HepG2 (cell line): ENCODE measurements around the gene ANKRD39. TPM values are rescaled to one million over a fixed set of nuclear protein-coding genes. Genes with fewer than 3 reads are reported as not detected.

Experiments used
- ADNP ChIP-seq: sonication (generic); formaldehyde crosslinking; IDR thresholded peaks from 2 replicates; pipeline ENCODE4 v1.4.0; 2020; ENCODE audit warnings: missing genetic modification reagents
- ETV6 ChIP-seq: sonication (generic); formaldehyde crosslinking; conservative IDR thresholded peaks from 2 replicates; pipeline ENCODE4 v1.4.0; 2020; ENCODE audit warnings: missing genetic modification reagents
- GLI4 ChIP-seq: sonication (generic); formaldehyde crosslinking; IDR thresholded peaks from 2 replicates; pipeline ENCODE4 v1.5.1; 2020; ENCODE audit warnings: missing genetic modification reagents, mild to moderate bottlenecking, moderate library complexity, borderline replicate concordance
- KDM3A ChIP-seq: IDR thresholded peaks from 2 replicates; pipeline ENCODE4 v1.6.1; 2018; ENCODE audit warnings: low read depth, missing compliant biosample characterization
- MIXL1 ChIP-seq: IDR thresholded peaks from 2 replicates; pipeline ENCODE4 v1.6.1; 2016
- NFKBIZ ChIP-seq: IDR thresholded peaks from 2 replicates; pipeline ENCODE4 v1.6.1; 2018; ENCODE audit warnings: missing genetic modification reagents, missing compliant biosample characterization
- PCBP2 ChIP-seq: fragments of 200-400 bp; formaldehyde crosslinking; optimal IDR thresholded peaks from 2 replicates; pipeline ENCODE3; 2018; ENCODE audit warnings: low read length, low read depth; ENCODE audit not compliant: poor library complexity, severe bottlenecking
- SKI ChIP-seq: fragments of 450-650 bp; IDR thresholded peaks from one replicate; pipeline ENCODE4 v1.6.1; 2018; ENCODE audit warnings: mild to moderate bottlenecking; ENCODE audit not compliant: partially characterized antibody
- SOX5 ChIP-seq: IDR thresholded peaks from 2 replicates; pipeline ENCODE4 v1.6.1; 2016; ENCODE audit warnings: borderline replicate concordance
- SRSF1 ChIP-seq: fragments of 200-400 bp; formaldehyde crosslinking; optimal IDR thresholded peaks from 2 replicates; pipeline ENCODE3; 2017; ENCODE audit warnings: mild to moderate bottlenecking, low read depth, low read length, moderate library complexity
- SRSF9 ChIP-seq: fragments of 200-400 bp; formaldehyde crosslinking; IDR thresholded peaks from 2 replicates; pipeline ENCODE4 v1.6.1; 2018; ENCODE audit warnings: borderline replicate concordance, mild to moderate bottlenecking, low read depth, low read length; ENCODE audit not compliant: insufficient read depth, poor library complexity, severe bottlenecking
- TP53 ChIP-seq: sonication (generic); formaldehyde crosslinking; conservative IDR thresholded peaks from 2 replicates; pipeline ENCODE4 v1.4.0; 2020; ENCODE audit warnings: missing genetic modification reagents
- ZNF101 ChIP-seq: sonication (generic); formaldehyde crosslinking; IDR thresholded peaks from 2 replicates; pipeline ENCODE4 v1.4.0; 2020; ENCODE audit warnings: mild to moderate bottlenecking, low read depth, missing genetic modification reagents, borderline replicate concordance
- ZNF350 ChIP-seq: sonication (generic); formaldehyde crosslinking; IDR thresholded peaks from 2 replicates; pipeline ENCODE4 v1.4.0; 2020; ENCODE audit warnings: mild to moderate bottlenecking, low read depth, missing genetic modification reagents, borderline replicate concordance
- ZNF468 ChIP-seq: sonication (generic); formaldehyde crosslinking; IDR thresholded peaks from 2 replicates; pipeline ENCODE4 v1.8.0; 2022; ENCODE audit warnings: mild to moderate bottlenecking, moderate library complexity, missing genetic modification reagents
- ZNF720 ChIP-seq: sonication (generic); formaldehyde crosslinking; IDR thresholded peaks from 2 replicates; pipeline ENCODE4 v1.4.0; 2020; ENCODE audit warnings: missing genetic modification reagents
- ZNF776 ChIP-seq: sonication (generic); formaldehyde crosslinking; IDR thresholded peaks from 2 replicates; pipeline ENCODE4 v1.4.0; 2020; ENCODE audit warnings: mild to moderate bottlenecking, missing genetic modification reagents
- ZNF788 ChIP-seq: sonication (generic); formaldehyde crosslinking; IDR thresholded peaks from 2 replicates; pipeline ENCODE4 v1.5.0; 2020; ENCODE audit warnings: mild to moderate bottlenecking, missing genetic modification reagents, borderline replicate concordance
- polyA plus RNA-seq, 8 experiments: library from polyadenylated mRNA; depleted of rRNA in 3 of 8; stranded (reverse) in 7 of 8; unstranded in 1 of 8; fragments of >200 nt; fragmentation: Illumina TruSeq in 4 of 8; extraction: Trizol in 4 of 8; gene quantifications; 2 replicates each; pipeline versions ENCODE4 v1.2.1 to v1.2.3, GENCODE V29; 2011 to 2016; ENCODE audit warnings: low read depth in 4 of 8, missing spikeins in 1 of 8, mixed read lengths in 1 of 8; ENCODE audit not compliant: insufficient read depth in 1 of 8
- total RNA-seq, 5 experiments: library from RNA; depleted of rRNA; stranded (reverse); fragments of >200 nt; fragmentation: Illumina TruSeq; extraction: Trizol; gene quantifications; 2 replicates each; pipeline ENCODE4 v1.2.3, GENCODE V29; 2016; ENCODE audit warnings: low read depth in 1 of 5
- TF ChIP-seq, protein P1 (sequence below): sonication (generic); formaldehyde crosslinking; IDR thresholded peaks from 2 replicates; pipeline ENCODE4 v1.4.0; 2020; ENCODE audit warnings: missing genetic modification reagents, borderline replicate concordance
- TF ChIP-seq, protein P2 (sequence below): sonication (generic); formaldehyde crosslinking; IDR thresholded peaks from 2 replicates; pipeline ENCODE4 v1.8.1; 2023; ENCODE audit warnings: mild to moderate bottlenecking, missing genetic modification reagents, borderline replicate concordance
- TF ChIP-seq, protein P3 (sequence below): IDR thresholded peaks from 2 replicates; pipeline ENCODE4 v1.6.1; 2016; ENCODE audit warnings: low read depth, control low read depth
- TF ChIP-seq, protein P4 (sequence below): sonication (generic); formaldehyde crosslinking; IDR thresholded peaks from 2 replicates; pipeline ENCODE4 v1.8.0; 2022; ENCODE audit warnings: mild to moderate bottlenecking, missing genetic modification reagents, moderate library complexity

The ANKRD39 gene
- total and polyA plus RNA-seq, 2 of the 13 experiments (the other 11 are each of a cell fraction or from before 2014, with no cell fraction given), result 23.2 to 24.8 TPM

DNA sequence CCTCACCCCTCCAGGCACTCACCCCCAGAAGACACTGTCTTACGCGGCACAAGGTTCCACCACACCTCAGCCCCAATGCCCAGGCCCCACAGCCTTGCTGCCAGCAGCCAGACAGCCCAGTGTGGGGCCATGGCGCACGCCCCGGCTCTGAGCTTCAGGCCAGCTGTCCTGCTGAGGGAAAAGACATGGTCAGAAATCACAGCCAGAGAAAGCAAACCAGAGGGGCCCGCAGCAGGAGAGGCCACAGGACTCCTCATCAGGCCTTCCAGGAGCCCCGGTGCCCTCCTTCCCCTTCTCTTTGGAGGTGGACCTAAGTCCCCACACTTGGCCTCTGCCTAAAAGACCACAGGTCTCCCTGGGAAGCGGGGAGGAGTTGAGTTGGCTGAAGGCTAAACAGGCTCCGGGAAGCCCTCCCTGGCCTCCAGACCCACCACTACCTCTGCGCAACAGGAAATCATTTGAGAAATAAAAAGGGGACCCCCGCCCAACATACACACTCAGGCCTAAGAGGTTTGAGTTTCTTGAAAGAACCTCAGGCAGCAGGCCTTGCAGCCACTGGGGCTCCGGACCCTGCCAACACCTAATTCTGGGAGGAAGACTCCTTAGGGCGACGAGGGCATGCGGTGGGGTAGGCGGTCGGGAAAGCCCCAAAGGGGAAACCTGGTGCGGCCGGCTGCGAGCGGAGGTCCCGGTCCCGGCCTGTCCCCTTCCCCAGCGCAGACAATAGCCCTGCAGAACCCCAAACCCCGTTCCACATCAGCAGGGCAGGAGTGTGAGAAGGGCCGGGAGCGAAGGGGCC, 10.1 kb upstream of the ANKRD39 start (continued):
- TF ChIP-seq, protein P1, sequence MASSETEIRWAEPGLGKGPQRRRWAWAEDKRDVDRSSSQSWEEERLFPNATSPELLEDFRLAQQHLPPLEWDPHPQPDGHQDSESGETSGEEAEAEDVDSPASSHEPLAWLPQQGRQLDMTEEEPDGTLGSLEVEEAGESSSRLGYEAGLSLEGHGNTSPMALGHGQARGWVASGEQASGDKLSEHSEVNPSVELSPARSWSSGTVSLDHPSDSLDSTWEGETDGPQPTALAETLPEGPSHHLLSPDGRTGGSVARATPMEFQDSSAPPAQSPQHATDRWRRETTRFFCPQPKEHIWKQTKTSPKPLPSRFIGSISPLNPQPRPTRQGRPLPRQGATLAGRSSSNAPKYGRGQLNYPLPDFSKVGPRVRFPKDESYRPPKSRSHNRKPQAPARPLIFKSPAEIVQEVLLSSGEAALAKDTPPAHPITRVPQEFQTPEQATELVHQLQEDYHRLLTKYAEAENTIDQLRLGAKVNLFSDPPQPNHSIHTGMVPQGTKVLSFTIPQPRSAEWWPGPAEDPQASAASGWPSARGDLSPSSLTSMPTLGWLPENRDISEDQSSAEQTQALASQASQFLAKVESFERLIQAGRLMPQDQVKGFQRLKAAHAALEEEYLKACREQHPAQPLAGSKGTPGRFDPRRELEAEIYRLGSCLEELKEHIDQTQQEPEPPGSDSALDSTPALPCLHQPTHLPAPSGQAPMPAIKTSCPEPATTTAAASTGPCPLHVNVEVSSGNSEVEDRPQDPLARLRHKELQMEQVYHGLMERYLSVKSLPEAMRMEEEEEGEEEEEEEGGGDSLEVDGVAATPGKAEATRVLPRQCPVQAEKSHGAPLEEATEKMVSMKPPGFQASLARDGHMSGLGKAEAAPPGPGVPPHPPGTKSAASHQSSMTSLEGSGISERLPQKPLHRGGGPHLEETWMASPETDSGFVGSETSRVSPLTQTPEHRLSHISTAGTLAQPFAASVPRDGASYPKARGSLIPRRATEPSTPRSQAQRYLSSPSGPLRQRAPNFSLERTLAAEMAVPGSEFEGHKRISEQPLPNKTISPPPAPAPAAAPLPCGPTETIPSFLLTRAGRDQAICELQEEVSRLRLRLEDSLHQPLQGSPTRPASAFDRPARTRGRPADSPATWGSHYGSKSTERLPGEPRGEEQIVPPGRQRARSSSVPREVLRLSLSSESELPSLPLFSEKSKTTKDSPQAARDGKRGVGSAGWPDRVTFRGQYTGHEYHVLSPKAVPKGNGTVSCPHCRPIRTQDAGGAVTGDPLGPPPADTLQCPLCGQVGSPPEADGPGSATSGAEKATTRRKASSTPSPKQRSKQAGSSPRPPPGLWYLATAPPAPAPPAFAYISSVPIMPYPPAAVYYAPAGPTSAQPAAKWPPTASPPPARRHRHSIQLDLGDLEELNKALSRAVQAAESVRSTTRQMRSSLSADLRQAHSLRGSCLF (CRISPR knock-in tag), result peak; percentile 70; the same call in 1 of the 2 replicates
- TF ChIP-seq, protein P2, sequence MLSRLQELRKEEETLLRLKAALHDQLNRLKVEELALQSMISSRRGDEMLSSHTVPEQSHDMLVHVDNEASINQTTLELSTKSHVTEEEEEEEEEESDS (CRISPR knock-in tag), result no peak
- TF ChIP-seq SOX5 (CRISPR knock-in tag) (0 out of 2 replicates have a peak, but pooled peaks have one; percentile 58), ZNF468 (peak; percentile 84; the same call in 1 of the 2 replicates), SRSF9 (no peak), ADNP (CRISPR knock-in tag) (0 out of 2 replicates have a peak, but pooled peaks have one; percentile 13), MIXL1 (CRISPR knock-in tag) (peak; percentile 48; the same call in 1 of the 2 replicates), ZNF720 (no peak), PCBP2 (no peak), ZNF788 (CRISPR knock-in tag) (no peak), SKI (no peak), ZNF776 (CRISPR knock-in tag) (peak; percentile 90; the same call in 1 of the 2 replicates), GLI4 (CRISPR knock-in tag) (no peak), ZNF350 (no peak), ZNF101 (CRISPR knock-in tag) (no peak), TP53 (CRISPR knock-in tag) (peak; percentile 58; the same call in 1 of the 2 replicates), ETV6 (CRISPR knock-in tag) (no peak), NFKBIZ (CRISPR knock-in tag) (no peak), KDM3A (CRISPR knock-in tag) (0 out of 2 replicates have a peak, but pooled peaks have one; percentile 39), SRSF1 (peak; percentile 87)
- TF ChIP-seq, protein P3, sequence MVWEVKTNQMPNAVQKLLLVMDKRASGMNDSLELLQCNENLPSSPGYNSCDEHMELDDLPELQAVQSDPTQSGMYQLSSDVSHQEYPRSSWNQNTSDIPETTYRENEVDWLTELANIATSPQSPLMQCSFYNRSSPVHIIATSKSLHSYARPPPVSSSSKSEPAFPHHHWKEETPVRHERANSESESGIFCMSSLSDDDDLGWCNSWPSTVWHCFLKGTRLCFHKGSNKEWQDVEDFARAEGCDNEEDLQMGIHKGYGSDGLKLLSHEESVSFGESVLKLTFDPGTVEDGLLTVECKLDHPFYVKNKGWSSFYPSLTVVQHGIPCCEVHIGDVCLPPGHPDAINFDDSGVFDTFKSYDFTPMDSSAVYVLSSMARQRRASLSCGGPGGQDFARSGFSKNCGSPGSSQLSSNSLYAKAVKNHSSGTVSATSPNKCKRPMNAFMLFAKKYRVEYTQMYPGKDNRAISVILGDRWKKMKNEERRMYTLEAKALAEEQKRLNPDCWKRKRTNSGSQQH, result 0 out of 2 replicates have a peak, but pooled peaks have one; percentile 49
- TF ChIP-seq, protein P4, sequence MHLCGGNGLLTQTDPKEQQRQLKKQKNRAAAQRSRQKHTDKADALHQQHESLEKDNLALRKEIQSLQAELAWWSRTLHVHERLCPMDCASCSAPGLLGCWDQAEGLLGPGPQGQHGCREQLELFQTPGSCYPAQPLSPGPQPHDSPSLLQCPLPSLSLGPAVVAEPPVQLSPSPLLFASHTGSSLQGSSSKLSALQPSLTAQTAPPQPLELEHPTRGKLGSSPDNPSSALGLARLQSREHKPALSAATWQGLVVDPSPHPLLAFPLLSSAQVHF (CRISPR knock-in tag), result no peak
